ENCODE measurements around the gene SORCS1. TPM values are rescaled to one million over a fixed set of nuclear protein-coding genes. Genes with fewer than 3 reads are reported as not detected.
A peak's percentile ranks its signal among the peaks of the same experiment; 100 is the strongest.

SORCS1 gene
- total and polyA plus RNA-seq, 2 of the 8 experiments (the other 6 are each of a cell fraction or from before 2014, with no cell fraction given), result 4.1 to 4.6 TPM

DNA sequence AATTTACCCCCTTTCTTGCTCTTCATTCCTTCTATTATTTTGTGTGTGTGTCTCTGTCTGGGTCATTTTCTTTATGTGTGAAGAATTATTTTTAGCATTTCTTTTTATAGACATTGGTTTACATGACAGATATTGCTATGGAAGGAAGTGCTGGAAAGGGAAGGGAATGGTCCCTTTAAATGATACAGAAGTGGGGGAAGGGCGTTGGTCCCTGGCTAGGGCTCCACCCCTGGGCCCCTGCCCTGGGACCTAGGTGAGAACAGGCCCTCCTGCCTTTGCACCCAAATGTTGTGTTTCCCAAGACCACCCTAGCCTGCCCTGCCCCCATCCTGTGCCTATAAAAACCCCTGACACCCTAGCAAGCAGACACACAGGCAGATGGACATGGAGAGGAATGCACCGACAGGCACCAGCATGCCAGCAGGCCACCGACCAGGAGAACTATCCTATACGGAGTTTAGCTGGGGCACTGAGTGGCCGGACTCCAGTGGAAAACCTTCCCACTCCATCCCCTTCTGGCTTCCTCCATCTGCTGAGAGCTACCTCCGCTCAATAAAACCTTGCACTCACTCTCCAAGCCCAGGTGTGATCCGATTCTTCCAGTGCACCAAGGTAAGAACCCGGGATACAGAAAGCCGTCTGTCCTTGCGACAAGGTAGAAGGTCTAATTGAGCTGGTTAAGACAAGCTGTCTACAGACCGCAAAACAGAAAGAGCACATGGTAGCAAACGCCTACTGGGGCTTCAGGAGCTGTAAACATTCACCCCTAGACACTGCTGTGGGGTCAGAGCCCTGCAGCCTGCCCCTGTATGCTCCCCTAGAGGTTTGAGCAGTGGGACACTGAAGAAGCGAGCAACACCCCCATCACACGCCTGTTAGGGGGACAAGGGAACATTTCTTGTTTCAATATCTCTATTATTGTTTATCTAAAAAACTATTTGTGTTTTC lies 515.7 kb downstream of the SORCS1 start:
- Histone ChIP-seq H3K9ac (replicated peaks in 1 of 4; ENCODE audit: extremely low read depth in 1 of 4, low read depth in 3 of 4, low read length in 3 of 4) (no peak overlapping the region), H3K18ac (ENCODE audit: extremely low read depth, low read length) (no peak overlapping the region), H2BK15ac (ENCODE audit: low read length) (no peak overlapping the region), H3K4me2 (ENCODE audit: insufficient read depth in 1 of 2, low read depth in 2 of 2, low read length in 2 of 2) (no peak overlapping the region), H3K4me1 (replicated peaks in 1 of 4; ENCODE audit: control insufficient read depth in 3 of 4, insufficient read depth in 4 of 4, low read length in 3 of 4) (peaks cover 0 to 5% (median 2%) of the 10 kb centered on the region in 4 experiments; a peak in 3 of 7 replicates), H3K23me2 (ENCODE audit: low read depth, low read length) (no peaks in the 10 kb centered on the region; the same call in 1 of the 2 replicates), H3K79me2 (ENCODE audit: control insufficient read depth in 1 of 2, insufficient read depth in 2 of 2, low read length in 2 of 2) (no peaks in the 10 kb centered on the region), H3K27me3 (replicated peaks in 1 of 4; ENCODE audit: control insufficient read depth in 3 of 4, extremely low read depth in 1 of 4, insufficient read depth in 3 of 4, low read length in 3 of 4) (no peaks in the 10 kb centered on the region), H3K23ac (ENCODE audit: insufficient read length) (no peak overlapping the region), H3K14ac (ENCODE audit: insufficient read length) (no peak overlapping the region), H2AFZ (ENCODE audit: low read length) (no peak overlapping the region; the same call in 1 of the 2 replicates), H4K5ac (ENCODE audit: insufficient read length, low read depth, low read length) (no peak overlapping the region), H2AK5ac (ENCODE audit: low read depth, low read length) (no peak overlapping the region), H3K56ac (replicated peaks; ENCODE audit: insufficient read length, low read depth, low read length) (no peak overlapping the region), H3K4ac (replicated peaks; ENCODE audit: insufficient read length, low read depth, low read length) (no peak overlapping the region), H3K9me3 (ENCODE audit: insufficient read depth in 2 of 2, low read depth in 1 of 2, low read length in 1 of 2) (no peaks in the 10 kb centered on the region), H3K27ac (ENCODE audit: low read depth, low read length) (no peak overlapping the region), H2BK20ac (ENCODE audit: low read length) (no peak overlapping the region), H2BK120ac (replicated peaks; ENCODE audit: low read depth, low read length) (no peak overlapping the region), H3K36me3 (ENCODE audit: control insufficient read depth in 2 of 4, insufficient read depth in 4 of 4, low read length in 3 of 4) (no peaks in the 10 kb centered on the region), H3K4me3 (ENCODE audit: extremely low read depth in 1 of 4, insufficient read depth in 2 of 4, low read depth in 3 of 4, low read length in 4 of 4) (no peak overlapping the region), H2BK12ac (ENCODE audit: low read depth, low read length) (0 out of 2 replicates have a peak overlapping the region, but pooled peaks have one; percentile 9), H3K79me1 (ENCODE audit: low read depth, low read length) (no peaks in the 10 kb centered on the region), H2BK5ac (ENCODE audit: low read depth, low read length) (no peak overlapping the region), H4K20me1 (replicated peaks in 1 of 2; ENCODE audit: control insufficient read depth in 1 of 2, insufficient read depth in 2 of 2, low read length in 2 of 2) (no peaks in the 10 kb centered on the region), H4K8ac (ENCODE audit: extremely low read depth, insufficient read depth, low read length) (no peak overlapping the region), H4K91ac (replicated peaks; ENCODE audit: insufficient read length, low read length) (no peak overlapping the region)
- no peak for DNase-seq (ENCODE audit: low read depth in 1 of 2, low spot score in 2 of 2)
- 97% methylated on average over 14 of the region's 14 CpGs; no CpG with 5 or more reads in 1 of the 2 experiments for WGBS, 2 experiments (ENCODE audit: extremely low coverage in 1 of 2, insufficient coverage in 1 of 2, insufficient read length in 1 of 2, insufficient replicate concordance in 2 of 2, low coverage in 1 of 2, low lambda C conversion rate in 2 of 2, missing lambda C conversion rate in 1 of 2)
- no peak for FAIRE-seq
- ChIA-PET POLR2A (ENCODE audit: partially characterized antibody) (no interaction called here), CTCF (ENCODE audit: partially characterized antibody) (interaction anchor here (0.7 to 1.9 kb wide), 4 partner anchors 12 to 520 kb away, joined by 3 to 5 read pairs (median 4); no protein-coding TSS in a partner anchor)
- TF ChIP-seq JUND (IDR thresholded peaks at IDR 0.05; ENCODE audit: low read length), result no peak
- no peak for TF ChIP-seq EP300 (IDR thresholded peaks at IDR 0.05; ENCODE audit: borderline replicate concordance in 1 of 2, low read depth in 2 of 2, low read length in 2 of 2)
- TF ChIP-seq, protein P1, sequence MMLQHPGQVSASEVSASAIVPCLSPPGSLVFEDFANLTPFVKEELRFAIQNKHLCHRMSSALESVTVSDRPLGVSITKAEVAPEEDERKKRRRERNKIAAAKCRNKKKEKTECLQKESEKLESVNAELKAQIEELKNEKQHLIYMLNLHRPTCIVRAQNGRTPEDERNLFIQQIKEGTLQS (IDR thresholded peaks at IDR 0.05; ENCODE audit: insufficient read depth, low read depth, low read length), result no peak
- TF ChIP-seq RBBP5 (IDR thresholded peaks at IDR 0.05; ENCODE audit: borderline replicate concordance, low read depth, low read length), result no peak
- no peak for TF ChIP-seq RNF2 (IDR thresholded peaks at IDR 0.05; ENCODE audit: borderline replicate concordance, low read depth, low read length, missing control alignments, poor library complexity, severe bottlenecking)
- no peak for TF ChIP-seq TAF7 (optimal IDR thresholded peaks at IDR 0.05; ENCODE audit: borderline replicate concordance, low read depth, low read length)
- no peak for TF ChIP-seq SIN3A (conservative IDR thresholded peaks at IDR 0.05 in 1 of 2, IDR thresholded peaks at IDR 0.05 in 1 of 2; ENCODE audit: low read depth in 1 of 2, low read length in 2 of 2)
- no peak for TF ChIP-seq MAFK (IDR thresholded peaks at IDR 0.05; ENCODE audit: low read depth, low read length)
